GM12892 (cell line): ENCODE data around the gene HARS1.

Source experiments
- POLR2A ChIP-seq: IDR thresholded peaks from 2 replicates; pipeline ENCODE4 v1.6.1; 2011; ENCODE audit warnings: low read depth, low read length, control low read depth
- POLR2AphosphoS5 ChIP-seq: IDR thresholded peaks from 2 replicates; pipeline ENCODE4 v1.6.1; 2011; ENCODE audit warnings: low read depth, low read length, control low read depth

GRCh38 chr5:140647042-140647419, 44.1 kb downstream of the HARS1 start:
- TF ChIP-seq POLR2A (no peak), POLR2AphosphoS5 (no peak)
